ENCODE results near the gene ZBTB25. TPM values are rescaled to one million over a fixed set of nuclear protein-coding genes. Genes with fewer than 3 reads are reported as not detected.

ZBTB25 gene
- total and polyA plus RNA-seq, 2 experiments from 2014 or later: 11.3 to 13.3 TPM

DNA sequence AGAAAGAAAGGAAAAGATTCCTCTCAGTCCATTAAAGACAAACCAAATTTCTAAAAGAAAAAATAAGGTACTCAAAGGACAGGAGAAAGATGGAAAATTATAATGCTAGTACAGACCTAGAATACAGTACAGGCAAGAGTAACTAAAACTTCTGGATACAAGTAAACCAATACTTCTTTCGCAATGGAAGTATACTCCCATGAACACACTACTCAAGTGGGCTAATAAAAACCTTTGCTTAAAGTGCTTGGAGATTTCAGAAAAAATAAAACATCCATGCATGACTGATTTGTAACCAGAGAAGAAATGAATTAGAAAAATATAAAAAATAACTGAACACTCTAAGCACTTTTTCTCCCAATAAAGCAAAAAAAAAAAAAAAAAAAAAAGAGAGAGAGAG, 3.5 kb downstream of the ZBTB25 start:
- TF ChIP-seq, protein P1, sequence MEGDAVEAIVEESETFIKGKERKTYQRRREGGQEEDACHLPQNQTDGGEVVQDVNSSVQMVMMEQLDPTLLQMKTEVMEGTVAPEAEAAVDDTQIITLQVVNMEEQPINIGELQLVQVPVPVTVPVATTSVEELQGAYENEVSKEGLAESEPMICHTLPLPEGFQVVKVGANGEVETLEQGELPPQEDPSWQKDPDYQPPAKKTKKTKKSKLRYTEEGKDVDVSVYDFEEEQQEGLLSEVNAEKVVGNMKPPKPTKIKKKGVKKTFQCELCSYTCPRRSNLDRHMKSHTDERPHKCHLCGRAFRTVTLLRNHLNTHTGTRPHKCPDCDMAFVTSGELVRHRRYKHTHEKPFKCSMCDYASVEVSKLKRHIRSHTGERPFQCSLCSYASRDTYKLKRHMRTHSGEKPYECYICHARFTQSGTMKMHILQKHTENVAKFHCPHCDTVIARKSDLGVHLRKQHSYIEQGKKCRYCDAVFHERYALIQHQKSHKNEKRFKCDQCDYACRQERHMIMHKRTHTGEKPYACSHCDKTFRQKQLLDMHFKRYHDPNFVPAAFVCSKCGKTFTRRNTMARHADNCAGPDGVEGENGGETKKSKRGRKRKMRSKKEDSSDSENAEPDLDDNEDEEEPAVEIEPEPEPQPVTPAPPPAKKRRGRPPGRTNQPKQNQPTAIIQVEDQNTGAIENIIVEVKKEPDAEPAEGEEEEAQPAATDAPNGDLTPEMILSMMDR (IDR thresholded peaks at IDR 0.05; ENCODE audit: low read depth, low read length): no peak
- no peak for DNase-seq (ENCODE audit: low read depth in 1 of 2, low spot score in 1 of 2)
- H3K4me3 ChIP-seq: no peak overlapping the region
- no peaks in the 10 kb centered on the region for H3K9me3 ChIP-seq (ENCODE audit: low read depth)
- no peak overlapping the region for H3K27ac ChIP-seq
- no peaks in the 10 kb centered on the region for H3K27me3 ChIP-seq
- peaks cover 17% of the 10 kb centered on the region for H3K4me1 ChIP-seq (ENCODE audit: low read depth)
- H3K36me3 ChIP-seq: peaks cover 10% of the 10 kb centered on the region

DNA sequence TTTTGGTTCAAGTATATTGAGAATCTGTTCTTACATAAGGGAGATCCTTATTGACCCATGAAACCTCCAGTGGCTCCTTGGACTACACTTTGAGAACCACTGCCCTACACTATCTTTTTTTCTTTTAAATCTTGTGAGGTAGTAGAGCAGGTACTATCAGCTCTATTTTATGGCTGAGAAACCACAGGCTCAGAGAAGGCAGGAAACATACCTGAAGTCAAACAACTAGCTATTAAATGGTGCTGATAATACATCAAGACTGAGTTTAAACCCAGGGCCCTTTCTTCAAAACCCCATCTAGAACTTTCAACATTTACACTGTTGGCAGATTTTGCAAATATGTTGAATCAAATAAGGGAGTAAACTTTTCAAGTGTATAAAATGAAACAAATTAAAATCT, 6.9 kb downstream of the ZBTB25 start:
- Histone ChIP-seq H3K27ac (no peak overlapping the region), H3K9me3 (ENCODE audit: low read depth) (no peaks in the 10 kb centered on the region), H3K36me3 (peaks cover 10% of the 10 kb centered on the region), H3K4me3 (no peak overlapping the region), H3K4me1 (ENCODE audit: low read depth) (peaks cover 7% of the 10 kb centered on the region), H3K27me3 (no peaks in the 10 kb centered on the region)
- TF ChIP-seq, protein P1 (IDR thresholded peaks at IDR 0.05; ENCODE audit: low read depth, low read length): no peak
- no peak for DNase-seq (ENCODE audit: low read depth in 1 of 2, low spot score in 1 of 2)

DNA sequence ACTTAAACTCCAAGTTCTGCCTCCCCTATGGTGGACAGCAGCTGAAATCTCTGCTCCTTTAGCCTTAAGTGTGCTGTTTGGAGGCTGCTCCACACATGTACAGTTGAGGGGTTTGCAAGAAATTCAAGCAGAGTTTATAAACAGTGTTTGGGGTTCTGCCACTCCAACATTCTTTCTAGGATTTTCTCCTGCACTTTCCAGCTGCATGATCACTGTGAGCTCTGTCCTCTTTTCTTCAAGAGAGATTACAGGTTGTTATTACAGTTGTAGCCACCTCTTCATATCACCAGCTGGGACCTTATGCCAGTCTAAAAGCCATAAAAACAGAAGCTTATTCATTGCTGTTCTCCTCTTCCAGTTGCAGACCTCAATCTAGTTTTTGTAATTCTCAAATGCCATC, 8.4 kb downstream of the ZBTB25 start:
- Histone ChIP-seq H3K27ac (peak overlapping the region; percentile 53), H3K27me3 (no peaks in the 10 kb centered on the region), H3K4me3 (no peak overlapping the region), H3K4me1 (ENCODE audit: low read depth) (no peaks in the 10 kb centered on the region), H3K36me3 (peaks cover 10% of the 10 kb centered on the region), H3K9me3 (ENCODE audit: low read depth) (no peaks in the 10 kb centered on the region)
- TF ChIP-seq, protein P1 (IDR thresholded peaks at IDR 0.05; ENCODE audit: low read depth, low read length): no peak
- DNase-seq (ENCODE audit: low read depth in 1 of 2, low spot score in 1 of 2): no peak

DNA sequence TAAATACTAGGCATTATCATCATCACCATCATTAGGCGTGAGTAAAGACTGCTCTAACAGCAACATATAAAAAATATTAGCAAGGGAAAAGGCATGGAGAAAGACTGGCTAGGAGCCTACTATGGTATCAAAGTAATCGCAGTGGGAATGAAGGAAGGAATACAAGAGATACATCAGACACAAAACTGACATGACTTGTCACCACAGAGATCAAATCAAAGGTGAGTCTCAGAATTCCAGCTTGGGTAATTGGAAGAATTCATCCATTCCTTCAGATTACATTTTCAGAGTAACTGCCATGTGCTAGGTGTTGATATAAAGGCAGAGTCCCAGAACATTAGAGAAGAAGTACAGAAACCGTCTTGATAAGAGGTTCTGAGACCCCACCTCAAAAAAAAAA, 10.2 kb downstream of the ZBTB25 start:
- Histone ChIP-seq H3K36me3 (peaks cover 15% of the 10 kb centered on the region), H3K27ac (peak overlapping the region; percentile 23), H3K9me3 (ENCODE audit: low read depth) (no peaks in the 10 kb centered on the region), H3K4me3 (no peak overlapping the region), H3K4me1 (ENCODE audit: low read depth) (no peaks in the 10 kb centered on the region), H3K27me3 (no peaks in the 10 kb centered on the region)
- no peak for DNase-seq (ENCODE audit: low read depth in 1 of 2, low spot score in 1 of 2)
- TF ChIP-seq, protein P1 (IDR thresholded peaks at IDR 0.05; ENCODE audit: low read depth, low read length): no peak

DNA sequence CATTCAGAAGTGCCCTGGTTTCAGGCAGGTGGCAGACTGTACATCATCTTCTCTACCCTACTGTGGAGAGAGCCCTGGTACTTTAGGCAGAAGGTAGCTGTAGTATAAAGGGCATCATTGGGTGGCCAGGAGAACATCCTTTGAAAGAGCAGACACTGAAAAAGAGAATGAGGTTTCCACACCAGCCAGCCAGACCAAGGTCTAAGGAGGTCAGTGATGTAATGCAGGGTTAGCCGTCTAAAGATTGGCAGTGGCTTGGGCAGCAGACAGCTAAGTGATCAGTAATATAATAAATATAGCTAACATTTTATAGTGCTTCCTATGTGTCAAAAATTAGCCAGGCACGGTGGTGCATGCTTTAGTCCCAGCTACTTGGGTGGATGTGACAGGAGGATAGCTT, 12.0 kb downstream of the ZBTB25 start:
- no peaks in the 10 kb centered on the region for H3K27me3 ChIP-seq
- no peak overlapping the region for H3K4me3 ChIP-seq
- peaks cover 20% of the 10 kb centered on the region for H3K36me3 ChIP-seq
- DNase-seq (ENCODE audit: low read depth in 1 of 2, low spot score in 1 of 2): no peak
- H3K4me1 ChIP-seq (ENCODE audit: low read depth): no peaks in the 10 kb centered on the region
- TF ChIP-seq, protein P1 (IDR thresholded peaks at IDR 0.05; ENCODE audit: low read depth, low read length): no peak
- no peaks in the 10 kb centered on the region for H3K9me3 ChIP-seq (ENCODE audit: low read depth)
- H3K27ac ChIP-seq: no peak overlapping the region

DNA sequence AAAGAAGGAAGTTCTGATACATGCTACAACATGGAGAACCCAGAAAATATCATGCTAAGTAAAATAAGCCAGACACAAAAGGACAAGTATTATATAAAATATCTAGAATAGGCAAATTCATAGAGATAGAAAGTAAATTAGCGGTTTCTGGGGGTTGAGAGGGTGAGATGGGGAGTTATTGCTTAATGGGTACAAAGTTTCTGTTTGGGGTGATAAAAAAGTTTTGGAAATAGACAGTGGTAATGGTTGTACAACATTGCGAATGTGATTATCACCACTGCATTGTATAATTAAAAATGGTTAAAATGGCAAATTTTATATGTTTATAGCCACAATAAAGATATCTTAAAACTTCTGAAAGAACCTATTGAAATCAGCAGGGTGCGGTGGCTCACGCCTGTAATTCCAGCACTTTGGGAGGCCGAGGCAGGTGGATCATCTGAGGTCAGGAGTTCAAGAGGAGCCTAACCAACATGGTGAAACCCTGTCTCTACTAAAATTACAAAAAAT, 15.0 kb downstream of the ZBTB25 start:
- H3K27me3 ChIP-seq: no peaks in the 10 kb centered on the region
- H3K9me3 ChIP-seq (ENCODE audit: low read depth): no peaks in the 10 kb centered on the region
- H3K36me3 ChIP-seq: peaks cover 28% of the 10 kb centered on the region
- no peak for DNase-seq (ENCODE audit: low read depth in 1 of 2, low spot score in 1 of 2)
- TF ChIP-seq, protein P1 (IDR thresholded peaks at IDR 0.05; ENCODE audit: low read depth, low read length): no peak
- no peaks in the 10 kb centered on the region for H3K4me1 ChIP-seq (ENCODE audit: low read depth)
- H3K27ac ChIP-seq: no peak overlapping the region
- H3K4me3 ChIP-seq: no peak overlapping the region
